DND-41 (cell line): ENCODE measurements around the gene FNDC4.

Experiments used
- ATAC-seq: fragments of 200-7000 bp; cut with Tn5 transposase; 3 replicates; pipeline ENCODE4 v1.9.1; 2021; ENCODE audit warnings: low read depth; ENCODE audit not compliant: insufficient read depth
- DNase-seq: peaks from one replicate; pipeline ENCODE4 v3.0.0-alpha.2; 2020
- H2AFZ ChIP-seq: 2 replicates; pipeline ENCODE4 v1.6.0; 2012; ENCODE audit warnings: low read depth, low read length
- H3K27ac ChIP-seq: 2 replicates; pipeline ENCODE4 v1.5.1; 2012; ENCODE audit warnings: low read length, inconsistent platforms
- H3K27me3 ChIP-seq: fragments of 200-600 bp; sonication (generic); 2 replicates; pipeline ENCODE4 v1.6.0; 2012; ENCODE audit warnings: low read length, mild to moderate bottlenecking, inconsistent platforms; ENCODE audit not compliant: insufficient read depth, poor library complexity
- H3K36me3 ChIP-seq: 2 replicates; pipeline ENCODE4 v1.5.1; 2012; ENCODE audit warnings: low read length, inconsistent platforms; ENCODE audit not compliant: insufficient read depth
- H3K4me1 ChIP-seq: 2 replicates; pipeline ENCODE4 v1.5.1; 2012; ENCODE audit warnings: mild to moderate bottlenecking, low read length; ENCODE audit not compliant: insufficient read depth
- H3K4me2 ChIP-seq: 2 replicates; pipeline ENCODE4 v1.6.0; 2012; ENCODE audit warnings: mild to moderate bottlenecking, moderate library complexity, low read length, inconsistent platforms; ENCODE audit not compliant: insufficient read depth
- H3K4me3 ChIP-seq, 2 experiments: fragments of 200-600 bp in 1 of 2; shearing (Covaris generic) in 1 of 2; 2 replicates each; pipeline ENCODE4 v1.5.1; 2012 to 2016; ENCODE audit warnings: inconsistent platforms in 2 of 2, low read length in 2 of 2, mild to moderate bottlenecking in 2 of 2, low read depth in 1 of 2, moderate library complexity in 1 of 2
- H3K79me2 ChIP-seq: 2 replicates; pipeline ENCODE4 v1.6.0; 2012; ENCODE audit warnings: low read length, inconsistent platforms; ENCODE audit not compliant: insufficient read depth
- H3K9ac ChIP-seq: 2 replicates; pipeline ENCODE4 v1.6.0; 2012; ENCODE audit warnings: low read depth, mild to moderate bottlenecking, inconsistent platforms, low read length, moderate library complexity
- H3K9me3 ChIP-seq: 2 replicates; pipeline ENCODE4 v1.5.1; 2012; ENCODE audit warnings: low read length, moderate library complexity, mild to moderate bottlenecking, inconsistent platforms; ENCODE audit not compliant: insufficient read depth, severe bottlenecking
- H4K20me1 ChIP-seq: 2 replicates; pipeline ENCODE4 v1.6.0; 2012; ENCODE audit warnings: low read length; ENCODE audit not compliant: insufficient read depth
- CTCF ChIP-seq: IDR thresholded peaks from 2 replicates; pipeline ENCODE4 v1.5.1; 2012; ENCODE audit warnings: borderline replicate concordance, low read length, moderate library complexity, mild to moderate bottlenecking; ENCODE audit not compliant: poor library complexity, severe bottlenecking; ENCODE audit errors: extremely low read depth
- EZH2 ChIP-seq: IDR thresholded peaks from 3 replicates; pipeline ENCODE4 v1.6.1; 2012; ENCODE audit warnings: borderline replicate concordance, low read depth, mild to moderate bottlenecking, moderate library complexity, low read length, inconsistent platforms; ENCODE audit not compliant: severe bottlenecking

Gene FNDC4

GRCh38 chr2:27498975-27499374, 4.0 kb upstream of the FNDC4 start:
- DNase-seq = no peak
- TF ChIP-seq EZH2 (no peak), CTCF (no peak)
- no peak for ATAC-seq
- H2AFZ ChIP-seq = no peak overlapping the region
- H4K20me1 ChIP-seq = no peaks in the 10 kb centered on the region
- H3K4me2 ChIP-seq = no peak overlapping the region
- H3K4me1 ChIP-seq = no peaks in the 10 kb centered on the region
- no peaks in the 10 kb centered on the region for H3K9me3 ChIP-seq
- H3K4me3 ChIP-seq = no peak overlapping the region
- no peak overlapping the region for H3K9ac ChIP-seq
- H3K79me2 ChIP-seq = no peaks in the 10 kb centered on the region
- peaks cover 8% of the 10 kb centered on the region for H3K27me3 ChIP-seq
- no peak overlapping the region for H3K27ac ChIP-seq
- no peaks in the 10 kb centered on the region for H3K36me3 ChIP-seq

- H3K9me3 ChIP-seq = no peaks in the 10 kb centered on the region
- H2AFZ ChIP-seq = no peak overlapping the region
- no peaks in the 10 kb centered on the region for H4K20me1 ChIP-seq
- H3K9ac ChIP-seq = no peak overlapping the region
- TF ChIP-seq EZH2 (no peak), CTCF (no peak)
- H3K79me2 ChIP-seq = no peaks in the 10 kb centered on the region
- H3K4me1 ChIP-seq = no peaks in the 10 kb centered on the region
- no peak overlapping the region for H3K4me3 ChIP-seq
- DNase-seq (no peak), ATAC-seq (no peak)
- no peak overlapping the region for H3K27ac ChIP-seq
- no peak overlapping the region for H3K4me2 ChIP-seq
- no peaks in the 10 kb centered on the region for H3K36me3 ChIP-seq
- peaks cover 8% of the 10 kb centered on the region for H3K27me3 ChIP-seq
These were observed 2.3 kb upstream of the FNDC4 start for GRCh38 chr2:27497288-27497627.

DNA sequence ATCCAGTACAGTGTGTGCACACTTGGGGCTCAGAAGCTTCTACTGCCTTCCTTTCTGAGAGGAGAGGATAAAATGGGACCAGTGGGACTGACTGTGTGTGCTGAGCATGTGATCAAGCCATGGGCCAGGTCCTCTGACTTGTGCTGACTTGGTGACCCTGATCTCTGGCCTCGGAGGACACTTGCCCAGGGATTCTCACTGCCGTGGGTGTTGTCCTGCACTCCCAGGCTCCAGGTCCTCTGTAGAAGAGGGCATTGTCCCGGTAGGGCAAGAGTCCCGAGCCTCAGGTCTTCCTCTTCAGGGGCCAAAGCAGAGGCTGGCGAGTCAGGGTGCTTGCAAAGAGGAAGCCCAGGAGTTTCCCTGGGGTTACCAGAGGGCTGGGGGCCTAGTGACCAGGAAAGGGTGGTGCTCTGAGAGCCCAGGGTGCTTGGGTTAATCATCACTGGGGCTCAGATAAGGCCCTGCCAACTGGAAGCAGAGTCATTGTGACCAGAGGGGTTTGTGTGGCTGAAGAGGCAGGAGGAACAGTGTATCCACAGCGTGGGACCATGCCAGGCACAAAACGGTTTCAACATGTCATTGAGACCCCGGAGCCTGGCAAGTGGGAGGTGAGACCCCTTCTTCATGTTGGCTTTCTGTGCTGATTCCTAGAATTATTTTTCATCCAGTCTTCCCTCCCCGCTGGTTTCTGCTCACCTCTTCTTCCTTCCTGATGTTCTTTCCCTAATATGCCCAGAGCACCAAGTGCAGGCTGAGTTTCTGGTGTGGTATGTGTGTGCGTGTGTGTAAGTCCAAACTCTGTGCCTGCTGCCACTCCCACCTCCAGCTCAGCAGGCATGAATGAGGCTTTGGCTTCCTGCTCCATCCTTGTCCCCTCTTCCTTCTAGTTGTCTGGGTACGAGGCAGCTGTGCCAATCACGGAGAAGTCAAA, 1.6 kb upstream of the FNDC4 start, which contains the start of gene GCKR:
TSS of gene GCKR (plus strand) at position 483 of the 931 bp plus-strand sequence. CDS start at position 549, 66 bp downstream.
- H3K9ac ChIP-seq = no peak within 1 kb of the TSS
- H3K27me3 ChIP-seq = peaks cover 8% of the 10 kb centered on the region
- H3K9me3 ChIP-seq = no peaks in the 10 kb centered on the region
- no peak within 1 kb of the TSS for H2AFZ ChIP-seq
- H3K4me1 ChIP-seq = no peaks in the 10 kb centered on the region
- no peak within 1 kb of the TSS for H3K27ac ChIP-seq
- no peak within 1 kb of the TSS for H3K4me2 ChIP-seq
- no peak for TF ChIP-seq EZH2
- no peak for TF ChIP-seq CTCF
- no peak within 1 kb of the TSS for H3K4me3 ChIP-seq
- DNase-seq (no peak), ATAC-seq (no peak)
- H3K79me2 ChIP-seq = no peaks in the 10 kb centered on the region
- H4K20me1 ChIP-seq = no peaks in the 10 kb centered on the region
- H3K36me3 ChIP-seq = no peaks in the 10 kb centered on the region
